HL-60 (cell line): ENCODE measurements around the gene MAN1C1.

Source experiments
- DNase-seq, 2 experiments: peaks; one replicate each; pipeline ENCODE4 v3.0.0-alpha.2; 2010 to 2020; ENCODE audit warnings: low read depth in 1 of 2, low spot score in 1 of 2
- H3K27ac ChIP-seq: fragments of 250-450 bp; sonication (Bioruptor Pico); replicated peaks from 2 replicates; pipeline ENCODE4 v1.5.1; 2020; ENCODE audit warnings: mild to moderate bottlenecking, moderate library complexity
- H3K27me3 ChIP-seq: fragments of 250-450 bp; sonication (Bioruptor Pico); 2 replicates; pipeline ENCODE4 v1.5.1; 2021; ENCODE audit warnings: mild to moderate bottlenecking, moderate library complexity; ENCODE audit not compliant: insufficient read depth, poor library complexity, severe bottlenecking
- H3K4me3 ChIP-seq: replicated peaks from 2 replicates; pipeline ENCODE4 v1.5.1; 2011; ENCODE audit warnings: mild to moderate bottlenecking, control low read depth, low read length; ENCODE audit not compliant: insufficient read depth
- GABPA ChIP-seq: IDR thresholded peaks from 2 replicates; pipeline ENCODE4 v1.6.1; 2012; ENCODE audit warnings: low read depth
- POLR2AphosphoS5 ChIP-seq: IDR thresholded peaks from 2 replicates; pipeline ENCODE4 v1.6.1; 2012; ENCODE audit warnings: low read depth
- SPI1 ChIP-seq: IDR thresholded peaks from 2 replicates; pipeline ENCODE4 v1.6.1; 2012; ENCODE audit warnings: low read depth, mild to moderate bottlenecking, borderline replicate concordance
- TF ChIP-seq, protein P1 (sequence below): IDR thresholded peaks from 2 replicates; pipeline ENCODE4 v1.6.1; 2012; ENCODE audit warnings: low read depth; ENCODE audit not compliant: insufficient replicate concordance
- TF ChIP-seq, protein P2 (sequence below): IDR thresholded peaks from one replicate; pipeline ENCODE4 v1.5.1; 2011; ENCODE audit warnings: low read length, control low read depth, inconsistent platforms; ENCODE audit not compliant: insufficient read depth

Gene MAN1C1

DNA sequence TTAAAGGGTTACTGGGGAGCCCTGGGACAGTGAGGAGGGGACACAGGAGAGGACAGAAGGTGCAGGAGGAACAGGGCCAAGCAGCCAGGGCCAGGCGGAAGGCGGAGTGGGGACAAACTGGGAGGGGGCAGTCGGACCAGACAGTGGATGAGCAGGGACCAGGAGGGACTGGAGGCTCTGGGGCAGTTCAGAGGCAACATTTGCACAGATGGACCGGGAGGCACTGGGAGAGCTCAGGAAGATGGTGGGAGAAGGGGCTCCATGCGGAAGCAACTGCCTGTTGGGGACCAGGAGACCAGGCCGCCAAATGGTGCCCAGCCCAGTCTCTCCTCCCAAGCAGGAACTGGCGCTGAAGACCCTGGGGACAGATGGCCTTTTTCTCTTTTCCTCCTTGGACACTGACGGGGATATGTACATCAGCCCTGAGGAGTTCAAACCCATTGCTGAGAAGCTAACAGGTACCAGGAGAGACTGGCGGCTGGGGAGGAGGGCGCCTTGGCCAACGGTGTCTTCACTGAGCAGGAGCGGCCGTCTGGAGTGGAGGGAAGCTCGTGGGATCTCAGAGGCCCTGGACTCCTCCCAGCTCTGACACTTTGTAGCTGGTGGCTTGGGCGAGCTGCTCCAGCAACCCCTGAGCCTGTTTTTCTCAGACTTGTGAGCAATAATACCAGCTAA is 184.2 kb downstream of the MAN1C1 start:
- Histone ChIP-seq H3K27me3 (no peaks in the 10 kb centered on the region), H3K4me3 (peak overlapping the region; percentile 53), H3K27ac (no peak overlapping the region)
- TF ChIP-seq SPI1 (no peak), POLR2AphosphoS5 (no peak), GABPA (no peak)
- TF ChIP-seq, protein P1, sequence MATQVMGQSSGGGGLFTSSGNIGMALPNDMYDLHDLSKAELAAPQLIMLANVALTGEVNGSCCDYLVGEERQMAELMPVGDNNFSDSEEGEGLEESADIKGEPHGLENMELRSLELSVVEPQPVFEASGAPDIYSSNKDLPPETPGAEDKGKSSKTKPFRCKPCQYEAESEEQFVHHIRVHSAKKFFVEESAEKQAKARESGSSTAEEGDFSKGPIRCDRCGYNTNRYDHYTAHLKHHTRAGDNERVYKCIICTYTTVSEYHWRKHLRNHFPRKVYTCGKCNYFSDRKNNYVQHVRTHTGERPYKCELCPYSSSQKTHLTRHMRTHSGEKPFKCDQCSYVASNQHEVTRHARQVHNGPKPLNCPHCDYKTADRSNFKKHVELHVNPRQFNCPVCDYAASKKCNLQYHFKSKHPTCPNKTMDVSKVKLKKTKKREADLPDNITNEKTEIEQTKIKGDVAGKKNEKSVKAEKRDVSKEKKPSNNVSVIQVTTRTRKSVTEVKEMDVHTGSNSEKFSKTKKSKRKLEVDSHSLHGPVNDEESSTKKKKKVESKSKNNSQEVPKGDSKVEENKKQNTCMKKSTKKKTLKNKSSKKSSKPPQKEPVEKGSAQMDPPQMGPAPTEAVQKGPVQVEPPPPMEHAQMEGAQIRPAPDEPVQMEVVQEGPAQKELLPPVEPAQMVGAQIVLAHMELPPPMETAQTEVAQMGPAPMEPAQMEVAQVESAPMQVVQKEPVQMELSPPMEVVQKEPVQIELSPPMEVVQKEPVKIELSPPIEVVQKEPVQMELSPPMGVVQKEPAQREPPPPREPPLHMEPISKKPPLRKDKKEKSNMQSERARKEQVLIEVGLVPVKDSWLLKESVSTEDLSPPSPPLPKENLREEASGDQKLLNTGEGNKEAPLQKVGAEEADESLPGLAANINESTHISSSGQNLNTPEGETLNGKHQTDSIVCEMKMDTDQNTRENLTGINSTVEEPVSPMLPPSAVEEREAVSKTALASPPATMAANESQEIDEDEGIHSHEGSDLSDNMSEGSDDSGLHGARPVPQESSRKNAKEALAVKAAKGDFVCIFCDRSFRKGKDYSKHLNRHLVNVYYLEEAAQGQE, result no peak
- TF ChIP-seq, protein P2, sequence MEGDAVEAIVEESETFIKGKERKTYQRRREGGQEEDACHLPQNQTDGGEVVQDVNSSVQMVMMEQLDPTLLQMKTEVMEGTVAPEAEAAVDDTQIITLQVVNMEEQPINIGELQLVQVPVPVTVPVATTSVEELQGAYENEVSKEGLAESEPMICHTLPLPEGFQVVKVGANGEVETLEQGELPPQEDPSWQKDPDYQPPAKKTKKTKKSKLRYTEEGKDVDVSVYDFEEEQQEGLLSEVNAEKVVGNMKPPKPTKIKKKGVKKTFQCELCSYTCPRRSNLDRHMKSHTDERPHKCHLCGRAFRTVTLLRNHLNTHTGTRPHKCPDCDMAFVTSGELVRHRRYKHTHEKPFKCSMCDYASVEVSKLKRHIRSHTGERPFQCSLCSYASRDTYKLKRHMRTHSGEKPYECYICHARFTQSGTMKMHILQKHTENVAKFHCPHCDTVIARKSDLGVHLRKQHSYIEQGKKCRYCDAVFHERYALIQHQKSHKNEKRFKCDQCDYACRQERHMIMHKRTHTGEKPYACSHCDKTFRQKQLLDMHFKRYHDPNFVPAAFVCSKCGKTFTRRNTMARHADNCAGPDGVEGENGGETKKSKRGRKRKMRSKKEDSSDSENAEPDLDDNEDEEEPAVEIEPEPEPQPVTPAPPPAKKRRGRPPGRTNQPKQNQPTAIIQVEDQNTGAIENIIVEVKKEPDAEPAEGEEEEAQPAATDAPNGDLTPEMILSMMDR, result no peak
- DNase-seq, result no peak

DNA sequence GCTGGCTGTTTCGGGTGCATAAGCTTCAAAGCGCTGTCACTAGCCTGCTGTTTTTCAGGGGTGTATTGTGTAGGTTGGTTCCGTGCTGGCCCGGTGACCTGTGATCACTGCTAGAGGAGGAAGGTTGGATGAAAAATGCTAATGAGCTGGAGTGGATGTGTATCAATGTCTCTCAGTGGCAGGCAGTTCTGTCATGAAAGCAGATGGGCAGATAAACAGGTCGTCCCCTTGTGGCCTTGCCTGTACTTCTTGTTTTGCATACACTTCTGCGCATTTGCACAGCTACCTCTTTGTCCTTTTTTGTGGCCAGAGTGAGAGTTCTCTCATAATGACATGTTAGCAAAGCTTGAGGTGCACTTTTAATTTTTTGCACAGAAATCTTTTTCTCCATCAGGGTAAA is 186.3 kb downstream of the MAN1C1 start:
- DNase-seq, result peak in 1 of 2 experiments; percentile 35
- TF ChIP-seq SPI1, result no peak
- TF ChIP-seq, protein P2, result no peak
- no peak for TF ChIP-seq GABPA
- no peak for TF ChIP-seq POLR2AphosphoS5
- TF ChIP-seq, protein P1, result no peak
- no peaks in the 10 kb centered on the region for H3K27me3 ChIP-seq
- H3K4me3 ChIP-seq, result no peak overlapping the region
- no peak overlapping the region for H3K27ac ChIP-seq

DNA sequence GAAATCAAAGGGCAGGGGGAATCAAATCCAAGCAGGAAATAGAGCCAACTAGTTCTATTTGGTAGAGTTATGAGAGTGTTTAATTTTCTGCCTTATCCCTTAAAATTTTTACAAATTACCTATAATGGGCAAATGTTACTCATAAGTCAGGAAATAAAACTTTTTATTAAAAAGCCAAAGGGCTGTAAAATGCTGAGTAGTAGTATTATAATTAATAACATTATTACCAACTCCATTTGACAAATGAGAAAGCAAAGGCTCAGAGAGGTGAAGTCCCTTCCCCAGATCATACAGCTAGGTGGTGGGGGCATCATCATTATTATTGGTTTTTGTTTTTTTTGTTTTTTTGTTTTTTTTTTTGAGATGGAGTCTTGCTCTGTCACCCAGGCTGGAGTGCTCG is 186.8 kb downstream of the MAN1C1 start:
- H3K27ac ChIP-seq, result no peak overlapping the region

More for the DNA sequence above, 186.8 kb downstream of the MAN1C1 start:
- DNase-seq, result no peak
- TF ChIP-seq, protein P2, result no peak
- TF ChIP-seq, protein P1, result no peak
- no peak for TF ChIP-seq POLR2AphosphoS5
- TF ChIP-seq GABPA, result no peak
- TF ChIP-seq SPI1, result no peak
- Histone ChIP-seq H3K4me3 (no peak overlapping the region), H3K27me3 (no peaks in the 10 kb centered on the region)
